ENCODE measurements around the gene BNIP1. TPM values are rescaled to one million over a fixed set of nuclear protein-coding genes. Genes with fewer than 3 reads are reported as not detected.

BNIP1 gene
- polyA plus RNA-seq, 4 donors = 13.0 to 16.8 (median 13.9) TPM

DNA sequence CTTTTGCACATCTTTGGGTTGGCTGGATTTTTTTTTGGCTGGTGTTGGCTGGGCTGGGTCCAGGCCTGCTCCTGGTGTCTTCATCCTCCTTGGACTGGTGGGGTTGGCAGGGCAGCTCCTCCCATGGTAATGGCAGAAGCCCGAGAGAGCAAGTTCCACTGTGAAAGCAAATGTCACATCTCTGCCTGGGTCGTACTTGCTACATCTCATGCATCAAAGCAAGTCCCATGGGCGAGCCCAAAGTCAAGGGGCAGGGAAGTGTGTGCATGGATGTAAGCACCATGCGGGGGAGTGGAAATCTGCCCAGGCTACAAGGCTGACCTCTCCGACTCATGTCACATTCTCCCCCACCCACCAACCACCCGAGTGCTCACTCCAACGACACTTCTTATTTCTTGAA, 64.0 kb downstream of the BNIP1 start:
- DNase-seq (ENCODE audit: low read depth in 4 of 4, low spot score in 3 of 4) = no peak

GRCh38 chr5:173210877-173211276, 66.5 kb downstream of the BNIP1 start:
- DNase-seq (ENCODE audit: low read depth in 4 of 4, low spot score in 3 of 4) = no peak

DNA sequence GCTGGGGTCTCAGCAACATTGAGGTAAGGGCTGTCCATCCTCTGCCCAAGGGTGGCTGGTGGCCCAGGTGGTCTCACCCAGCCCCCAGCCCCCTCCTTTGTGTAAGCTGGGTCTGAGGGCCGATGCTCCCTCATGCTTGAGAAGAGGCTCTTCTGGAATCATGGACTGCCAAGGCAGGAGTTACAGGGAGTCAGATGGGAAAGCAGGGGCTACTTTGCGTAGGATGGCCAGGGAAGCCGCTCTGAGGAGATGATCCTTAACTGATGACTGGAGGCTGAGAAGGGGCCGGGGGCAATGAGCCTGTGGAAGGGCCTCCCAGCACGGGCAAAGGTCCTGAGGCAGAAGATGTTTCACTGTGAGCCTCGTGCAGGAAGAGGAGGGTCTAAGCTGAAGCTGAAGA, 67.0 kb downstream of the BNIP1 start:
- no peak for DNase-seq (ENCODE audit: low read depth in 4 of 4, low spot score in 3 of 4)

GRCh38 chr5:173213236-173213933, 69.1 kb downstream of the BNIP1 start:
- no peak for DNase-seq (ENCODE audit: low read depth in 4 of 4, low spot score in 3 of 4)

Other genes with a start within 250 kb of the BNIP1 start
- gene RPL26L1, start 185.1 kb upstream of the BNIP1 start, polyA plus RNA-seq (ENCODE audit: insufficient read length in 4 of 4) = 10 to 100 TPM; 56.1 to 66.6 (median 64.0) TPM
- 100 to 1,000 TPM; 223 to 262 (median 236) TPM for gene ATP6V0E1, start 160.8 kb upstream of the BNIP1 start, polyA plus RNA-seq (ENCODE audit: insufficient read length in 4 of 4)
- 10 to 100 TPM; 19.0 to 23.4 (median 23.2) TPM for gene CREBRF, start 88.2 kb upstream of the BNIP1 start, polyA plus RNA-seq (ENCODE audit: insufficient read length in 4 of 4)
- under 1 TPM in 1 of 4 donors, not detected in 3; 0.03 TPM for gene NKX2-5, start 90.7 kb downstream of the BNIP1 start, polyA plus RNA-seq (ENCODE audit: insufficient read length in 4 of 4)
- 1 to 10 TPM; 1.4 to 2.3 (median 1.9) TPM for gene STC2, start 183.9 kb downstream of the BNIP1 start, polyA plus RNA-seq (ENCODE audit: insufficient read length in 4 of 4)

Measured in right renal pelvis (tissue), 4 donors.